Left forelimb (tissue), 1 donor: ENCODE data around the gene ATP12A.

ENCODE experiments used
- DNase-seq: peaks from one replicate; pipeline ENCODE4 v3.0.0-alpha.2; 2018; ENCODE audit warnings: low spot score

The ATP12A gene

DNA sequence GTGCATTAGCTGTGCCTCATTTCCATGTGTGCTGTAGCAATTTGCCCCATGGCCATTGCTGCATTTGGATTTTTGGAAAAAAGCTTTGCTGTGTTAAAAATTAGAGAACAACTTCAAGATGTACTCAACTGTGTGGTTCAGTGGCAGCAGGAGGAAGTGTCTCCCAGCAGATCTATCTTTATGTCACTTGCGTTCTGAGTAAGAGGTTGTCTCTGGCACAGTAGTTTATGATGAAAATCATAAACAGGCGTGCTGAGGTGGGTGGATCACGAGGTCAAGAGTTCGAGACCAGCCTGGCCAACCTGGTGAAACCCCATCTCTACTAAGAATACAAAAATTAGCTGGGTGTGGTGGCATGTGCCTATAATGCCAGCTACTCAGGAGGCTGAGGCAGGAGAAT lies 54.7 kb downstream of the ATP12A start:
- no peak for DNase-seq

- no peak for DNase-seq
These were observed 56.8 kb downstream of the ATP12A start for GRCh38 chr13:24737042-24737441.

GRCh38 chr13:24738366-24738847 lies 58.2 kb downstream of the ATP12A start:
- DNase-seq, result no peak

GRCh38 chr13:24740014-24740890 lies 60.0 kb downstream of the ATP12A start:
- DNase-seq, result no peak

GRCh38 chr13:24741016-24741662 lies 60.9 kb downstream of the ATP12A start:
- no peak for DNase-seq

DNA sequence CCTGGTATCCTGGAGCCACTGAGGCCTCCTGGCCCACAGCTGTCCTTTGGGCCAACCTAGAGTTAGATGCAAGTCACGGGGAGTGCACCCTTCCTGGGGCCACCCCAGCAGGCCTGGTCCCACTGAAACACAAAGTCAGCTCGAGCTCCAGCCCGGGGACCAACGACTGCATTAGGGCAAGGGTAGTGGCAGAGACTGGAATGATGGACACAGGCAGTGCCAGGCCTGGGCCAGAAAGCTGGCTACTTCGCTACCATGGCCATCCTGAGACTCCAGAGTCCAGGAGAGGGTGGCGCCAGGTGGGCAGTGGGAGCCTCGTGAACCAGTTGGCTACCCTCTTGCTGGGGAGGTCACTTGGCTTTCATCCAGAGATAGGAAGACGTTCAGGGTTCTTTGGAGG lies 61.6 kb downstream of the ATP12A start:
- DNase-seq, result no peak

GRCh38 chr13:24742294-24742693 lies 62.1 kb downstream of the ATP12A start:
- DNase-seq, result no peak

DNA sequence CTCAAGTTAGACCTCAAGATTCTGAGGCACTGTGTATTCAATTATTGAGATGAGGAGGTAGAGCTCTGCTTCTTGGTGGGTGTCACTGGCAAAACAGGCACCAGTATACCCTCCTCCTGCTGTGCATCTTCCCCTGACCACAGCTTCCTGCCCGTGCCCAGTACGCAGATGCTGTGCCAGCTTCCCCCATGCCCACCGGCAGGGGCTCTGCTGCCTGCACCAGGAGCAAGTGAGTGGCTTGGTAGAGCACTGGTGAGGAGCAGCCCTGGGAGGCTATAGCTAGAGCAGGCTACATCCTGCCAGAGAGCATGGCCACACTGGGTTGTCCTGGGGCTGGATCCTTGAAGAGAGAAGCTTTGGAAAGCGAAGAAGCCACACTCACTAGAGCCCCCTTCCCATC lies 62.8 kb downstream of the ATP12A start:
- DNase-seq, result no peak

GRCh38 chr13:24744247-24744646 lies 64.0 kb downstream of the ATP12A start:
- no peak for DNase-seq

DNA sequence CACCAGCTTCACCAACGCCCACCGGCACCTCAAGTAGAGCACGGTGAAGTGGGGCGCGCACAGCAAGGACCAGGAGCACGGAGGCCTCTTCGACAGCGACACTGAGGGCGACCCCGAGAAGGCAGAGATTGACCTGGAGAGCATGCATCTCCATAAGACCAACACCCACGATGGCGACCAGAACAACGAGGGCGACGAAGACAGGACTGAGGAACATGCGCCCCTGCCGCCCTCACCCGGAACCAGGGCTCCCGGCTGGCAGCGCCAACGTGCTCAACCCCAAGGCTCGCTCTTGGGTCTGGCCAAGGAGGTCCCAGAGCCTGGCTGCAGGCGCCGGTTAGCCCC lies 65.3 kb downstream of the ATP12A start:
- no peak for DNase-seq

- DNase-seq, result no peak
These were observed 65.8 kb downstream of the ATP12A start for GRCh38 chr13:24745861-24746617.

- no peak for DNase-seq
These were observed 66.5 kb downstream of the ATP12A start for GRCh38 chr13:24746618-24747247.

GRCh38 chr13:24747248-24748060 lies 67.2 kb downstream of the ATP12A start:
- no peak for DNase-seq

DNA sequence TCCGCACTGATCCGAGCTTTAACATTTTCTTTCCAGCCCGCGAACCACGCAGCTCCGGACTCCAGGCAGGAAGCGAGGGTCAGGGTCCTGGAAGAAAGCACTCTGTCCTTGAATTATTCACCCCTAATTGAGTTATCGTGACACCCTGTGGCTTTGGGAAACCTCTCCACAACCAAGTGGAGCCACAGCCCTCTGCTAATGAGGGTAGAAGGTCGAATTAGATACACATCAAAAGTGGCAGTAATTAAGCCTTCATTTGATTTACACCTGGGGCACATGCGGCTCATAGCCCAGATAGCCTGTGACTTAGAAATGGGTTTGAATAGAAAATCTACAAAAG lies 67.8 kb downstream of the ATP12A start:
- DNase-seq, result no peak

GRCh38 chr13:24759197-24759596 lies 79.0 kb downstream of the ATP12A start:
- no peak for DNase-seq
